AG20443 (cell line): Measurements from ENCODE around the gene REEP6.

Experiments
- DNase-seq: peaks from one replicate; pipeline ENCODE4 v3.0.0; 2012; ENCODE audit warnings: low spot score, mixed read lengths

REEP6 gene

GRCh38 chr19:1456121-1456900 lies 34.7 kb upstream of the REEP6 start:
- DNase-seq = no peak

- no peak for DNase-seq
Observed at GRCh38 chr19:1457031-1457739, 33.8 kb upstream of the REEP6 start.

- no peak for DNase-seq
Observed at GRCh38 chr19:1457892-1458291, 33.1 kb upstream of the REEP6 start.

- no peak for DNase-seq
Observed at GRCh38 chr19:1459479-1459878, 31.5 kb upstream of the REEP6 start.

GRCh38 chr19:1460033-1460995 lies 30.7 kb upstream of the REEP6 start:
- DNase-seq = no peak

GRCh38 chr19:1461862-1462261 lies 29.1 kb upstream of the REEP6 start:
- DNase-seq = no peak

- peak; percentile 76 for DNase-seq
Observed at GRCh38 chr19:1465191-1466016, 25.6 kb upstream of the REEP6 start.

- no peak for DNase-seq
Observed at GRCh38 chr19:1466018-1466460, 24.9 kb upstream of the REEP6 start.

- no peak for DNase-seq
Observed at GRCh38 chr19:1466461-1467214, 24.3 kb upstream of the REEP6 start.

- DNase-seq = no peak
Observed at GRCh38 chr19:1467215-1467489, 23.8 kb upstream of the REEP6 start.

GRCh38 chr19:1467490-1468273 lies 23.3 kb upstream of the REEP6 start:
- no peak for DNase-seq

- no peak for DNase-seq
Observed at GRCh38 chr19:1468274-1468820, 22.6 kb upstream of the REEP6 start.

GRCh38 chr19:1468821-1469254 lies 22.1 kb upstream of the REEP6 start:
- DNase-seq = peak; percentile 65

GRCh38 chr19:1469255-1470054 lies 21.5 kb upstream of the REEP6 start:
- DNase-seq = peak; percentile 45

GRCh38 chr19:1470055-1470304 lies 21.0 kb upstream of the REEP6 start:
- DNase-seq = no peak

GRCh38 chr19:1470305-1471009 lies 20.5 kb upstream of the REEP6 start:
- DNase-seq = peak; percentile 70

GRCh38 chr19:1471010-1471514 lies 19.9 kb upstream of the REEP6 start:
- DNase-seq = peak; percentile 50

- peak; percentile 36 for DNase-seq
Observed at GRCh38 chr19:1471515-1472160, 19.3 kb upstream of the REEP6 start.
